CD4-positive, alpha-beta T cell treated with Interleukin-12 subunit alpha and Interleukin-12 subunit beta, for 1 hour (primary cell): ENCODE results near the gene METTL1.

ENCODE experiments used
- DNase-seq: peaks from one replicate; pipeline ENCODE4 v3.0.0-alpha.2; 2020

Gene METTL1

DNA sequence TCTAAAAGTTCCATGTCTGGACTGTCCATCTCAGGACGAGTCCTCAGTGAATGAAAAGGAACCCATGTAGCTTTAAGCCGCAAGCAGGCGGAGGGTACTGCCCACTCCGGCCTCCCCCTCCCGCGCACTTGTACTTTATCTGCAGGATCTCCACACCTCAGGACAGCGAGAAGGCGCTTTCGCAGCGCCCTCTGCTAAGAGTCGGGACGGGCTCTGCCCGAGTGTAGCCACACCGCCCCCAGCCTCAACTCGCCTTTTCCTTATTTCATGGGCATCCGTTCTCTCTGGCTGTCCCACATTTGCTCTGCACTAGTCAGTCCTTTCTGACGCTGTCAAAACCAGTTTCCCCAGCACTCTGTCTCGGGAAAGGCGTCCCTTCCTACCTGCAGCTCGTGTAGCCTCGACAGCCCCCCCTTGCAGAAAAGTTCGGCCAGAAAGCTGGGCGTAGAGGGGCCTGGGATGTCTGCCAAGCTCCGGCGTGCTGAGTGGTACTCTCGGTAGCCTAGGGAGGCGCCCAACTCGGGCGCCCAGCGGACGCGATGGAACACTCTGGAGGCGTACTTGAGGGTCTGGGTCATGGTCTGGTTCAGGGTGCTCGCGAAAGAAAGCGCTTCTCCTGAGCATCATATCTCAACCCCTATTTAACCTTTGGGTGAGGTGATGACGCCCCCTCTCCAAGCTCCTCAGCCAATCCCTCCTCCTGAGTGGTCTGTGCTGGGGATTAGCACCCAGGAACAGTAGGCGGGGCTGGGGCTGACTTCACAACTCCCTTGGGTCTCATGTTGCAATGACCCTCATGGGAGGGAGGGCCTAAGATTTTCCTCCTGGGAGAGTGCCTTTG, 5.2 kb downstream of the METTL1 start, which contains the start of gene CYP27B1:
Gene CYP27B1, minus strand, starts transcription at position 615 of the 841 bp plus-strand sequence. Its CDS starts 37 bp downstream, at position 578.
- no peak for DNase-seq

DNA sequence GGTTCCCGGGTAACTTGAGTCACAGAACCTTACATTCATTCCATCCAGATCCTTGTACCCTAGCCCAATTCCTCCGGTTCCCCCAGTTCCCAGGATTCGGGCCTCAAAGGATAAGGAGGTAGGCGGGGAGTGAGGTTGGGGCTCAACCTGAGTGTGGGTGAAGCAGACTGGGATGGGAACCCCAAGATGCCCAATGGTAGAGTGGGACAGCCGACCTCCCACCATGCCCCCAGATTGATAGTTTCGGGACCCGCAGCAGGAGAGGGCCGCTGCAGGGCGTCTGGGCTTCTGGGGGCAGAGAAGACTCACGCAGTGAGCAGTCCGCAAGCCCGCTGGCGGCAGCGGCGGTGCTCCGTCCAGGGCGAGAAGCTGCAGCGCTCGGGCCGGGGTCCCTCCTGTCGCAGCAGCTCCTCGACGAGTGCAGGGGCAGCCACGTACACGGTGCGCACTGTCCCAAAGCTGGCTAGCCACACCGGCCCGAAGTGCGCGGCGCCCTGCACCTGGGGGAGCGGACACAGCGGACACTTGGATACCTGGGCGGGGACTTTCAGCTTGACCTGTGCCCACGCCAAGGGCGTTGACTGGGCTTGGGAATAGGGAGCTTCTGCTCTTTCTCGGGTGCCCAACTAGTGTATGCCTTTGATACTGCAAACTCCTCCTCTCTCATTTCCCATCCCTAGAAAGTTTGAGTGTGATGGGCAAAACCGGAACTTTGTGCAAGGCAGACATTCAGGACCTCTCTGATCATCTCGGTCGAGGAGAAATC, 6.0 kb downstream of the METTL1 start:
- DNase-seq = no peak

DNA sequence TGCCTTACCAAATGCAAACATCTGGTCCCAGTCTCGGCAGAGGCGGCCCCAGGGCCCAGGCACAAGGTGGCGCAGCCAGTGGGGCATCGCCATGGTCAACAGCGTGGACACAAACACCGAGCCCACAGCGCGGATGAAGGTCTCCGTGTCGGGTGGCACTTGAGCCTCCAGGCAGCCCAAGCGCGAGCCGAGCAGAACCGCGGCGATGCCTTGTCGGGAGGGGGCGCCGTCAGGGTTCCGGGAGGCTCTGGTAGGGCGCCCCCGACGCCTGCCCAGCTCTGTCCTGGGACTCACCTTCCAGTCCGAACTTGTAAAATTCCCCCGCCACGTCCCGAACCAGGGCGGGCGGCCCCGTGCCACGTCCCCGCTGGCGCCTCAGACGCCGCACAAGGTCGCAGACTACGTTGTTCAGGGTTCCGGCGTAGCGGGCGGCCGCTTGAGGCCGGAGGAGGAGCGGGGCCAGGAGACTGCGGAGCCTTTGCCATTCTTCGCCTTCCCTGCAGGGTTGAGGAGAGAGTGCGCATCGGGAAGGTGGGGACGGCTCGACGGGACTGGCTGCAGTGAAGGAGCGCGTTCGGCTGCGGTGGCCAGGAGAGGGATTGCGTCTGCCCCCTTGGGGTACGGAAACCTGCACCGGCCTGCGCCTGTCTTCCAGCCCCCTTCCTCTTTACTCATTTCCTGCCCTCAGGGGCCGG, 6.8 kb downstream of the METTL1 start:
- peak; percentile 57 for DNase-seq

DNA sequence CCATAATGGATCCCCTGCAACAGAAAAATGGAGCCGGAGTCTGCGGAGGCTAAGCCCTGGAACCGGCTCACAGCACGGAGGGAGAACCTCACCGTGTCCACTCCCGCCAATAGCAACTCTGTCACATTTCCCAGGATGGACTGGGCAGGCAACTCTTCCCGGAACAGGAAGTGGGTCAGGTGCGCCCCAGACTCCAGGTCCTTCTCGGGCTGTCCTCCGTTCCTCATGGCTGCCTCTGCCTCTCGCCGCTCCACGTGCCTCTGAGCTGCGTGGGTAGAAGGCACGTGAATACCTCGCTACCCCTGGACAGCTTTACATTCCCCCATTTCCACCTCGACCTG, 7.3 kb downstream of the METTL1 start:
- no peak for DNase-seq

DNA sequence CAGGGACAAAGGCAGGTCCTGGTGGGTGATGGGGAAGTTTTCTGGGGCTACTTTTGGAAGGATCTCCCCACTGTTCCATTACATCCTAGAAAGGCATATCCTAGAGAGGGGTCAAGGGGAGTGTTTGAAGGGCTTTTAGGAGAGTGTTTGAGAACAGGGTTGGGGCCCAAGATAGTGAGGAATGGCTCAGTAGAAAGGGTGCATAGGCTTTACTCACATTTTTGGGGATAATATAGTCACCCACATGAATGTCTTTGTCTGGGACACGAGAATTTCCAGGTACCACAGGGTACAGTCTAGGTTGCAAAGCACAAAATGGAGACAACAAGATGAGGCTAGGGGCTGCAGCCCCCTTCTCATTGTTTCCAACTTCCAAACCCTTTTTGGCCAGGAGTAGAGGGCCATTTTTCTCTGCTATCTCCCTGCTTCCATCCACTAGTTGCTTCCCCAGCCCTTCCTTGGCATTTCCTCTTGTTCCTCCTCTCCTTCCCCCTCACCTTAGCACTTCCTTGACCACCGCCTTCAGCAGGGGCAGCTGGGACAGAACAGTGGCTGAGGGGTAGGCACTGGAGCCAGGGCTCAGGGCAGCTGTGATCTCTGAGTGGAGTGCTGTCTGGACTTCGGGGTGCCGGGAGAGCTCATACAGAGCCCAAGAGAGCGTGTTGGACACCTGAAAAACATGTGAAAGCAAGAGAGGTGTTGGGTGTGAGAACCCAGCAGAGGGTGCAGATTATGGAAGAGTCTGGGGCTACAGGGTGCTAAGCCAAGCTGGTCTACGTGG, 7.8 kb downstream of the METTL1 start:
- DNase-seq = no peak

DNA sequence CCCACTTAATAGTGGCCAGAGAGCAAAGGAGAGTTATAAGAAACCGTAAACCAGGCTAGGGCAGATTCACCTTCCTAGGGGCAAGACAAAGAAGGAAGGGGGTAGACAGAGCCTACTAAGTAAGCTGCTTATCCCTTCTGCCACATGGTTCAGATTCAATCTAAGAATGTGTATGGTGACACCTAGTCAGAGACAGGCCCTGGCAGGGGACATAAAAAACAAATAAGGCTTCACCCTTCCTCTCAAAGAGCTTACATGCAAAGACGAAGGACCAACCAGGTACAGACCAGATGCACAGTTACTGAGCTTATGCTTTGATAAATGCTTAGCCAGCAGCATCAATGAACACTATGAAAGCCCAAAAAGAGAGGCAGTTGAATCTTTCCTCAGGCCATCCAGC, 9.4 kb downstream of the METTL1 start:
- DNase-seq = no peak

DNA sequence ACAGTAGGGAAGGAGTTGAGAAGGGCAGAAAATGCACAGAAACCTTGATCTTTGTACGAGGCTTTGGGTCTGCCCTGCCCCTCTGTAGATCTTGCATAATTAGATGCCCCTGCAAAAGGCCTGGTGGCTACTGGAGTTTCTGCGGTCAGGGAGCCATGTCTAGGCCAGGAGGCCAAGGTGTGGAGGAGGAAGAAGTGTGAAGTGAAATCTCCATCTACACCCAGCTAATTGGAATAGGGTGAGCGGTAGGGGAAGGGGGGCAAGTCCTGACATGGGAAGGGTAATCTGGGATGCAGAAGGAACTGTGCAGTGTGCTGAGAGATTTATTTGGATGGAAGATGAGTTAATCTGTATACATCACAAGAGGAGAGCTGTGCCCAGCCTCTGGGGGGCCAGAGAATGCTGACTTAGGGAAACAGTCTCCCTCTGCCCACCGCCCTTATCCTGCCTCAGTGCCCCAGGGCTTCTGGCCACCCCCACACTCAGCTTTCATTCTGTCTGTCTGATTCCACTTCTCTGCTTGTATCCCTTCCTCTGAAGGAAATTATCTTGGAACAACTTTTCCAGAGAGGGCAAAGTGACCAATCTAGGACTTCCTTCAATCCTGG, 10.4 kb downstream of the METTL1 start:
- DNase-seq = no peak

DNA sequence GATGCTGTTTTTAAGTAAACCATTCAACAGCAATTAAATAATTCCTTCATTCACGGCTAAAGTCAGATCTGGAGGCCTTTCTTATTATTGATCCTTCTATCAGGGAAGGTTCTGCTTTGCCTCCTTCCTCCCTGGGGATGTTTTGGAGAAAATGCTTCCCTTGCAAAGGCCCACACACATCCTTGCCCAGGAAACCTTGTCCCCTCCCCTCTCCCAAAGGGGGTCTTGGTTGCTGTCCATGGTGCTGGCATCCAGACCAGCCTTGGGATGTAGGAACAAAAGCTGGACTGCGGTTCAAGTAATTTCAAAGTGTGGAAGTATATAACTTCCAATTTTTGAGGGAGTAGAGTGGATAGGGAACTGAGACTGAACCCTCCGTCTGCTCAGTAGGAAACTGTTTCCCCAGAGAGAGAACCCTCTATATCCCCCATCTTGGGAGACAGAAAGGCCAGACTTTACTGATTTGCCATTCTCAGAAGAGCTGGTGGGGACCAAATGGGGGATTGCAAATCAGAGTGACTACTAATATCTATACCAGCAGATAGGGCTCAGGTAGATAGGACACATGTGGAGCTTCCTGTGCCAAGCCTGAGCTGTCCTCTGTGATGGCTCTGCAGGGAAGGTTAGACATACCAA, 11.4 kb downstream of the METTL1 start:
- no peak for DNase-seq

DNA sequence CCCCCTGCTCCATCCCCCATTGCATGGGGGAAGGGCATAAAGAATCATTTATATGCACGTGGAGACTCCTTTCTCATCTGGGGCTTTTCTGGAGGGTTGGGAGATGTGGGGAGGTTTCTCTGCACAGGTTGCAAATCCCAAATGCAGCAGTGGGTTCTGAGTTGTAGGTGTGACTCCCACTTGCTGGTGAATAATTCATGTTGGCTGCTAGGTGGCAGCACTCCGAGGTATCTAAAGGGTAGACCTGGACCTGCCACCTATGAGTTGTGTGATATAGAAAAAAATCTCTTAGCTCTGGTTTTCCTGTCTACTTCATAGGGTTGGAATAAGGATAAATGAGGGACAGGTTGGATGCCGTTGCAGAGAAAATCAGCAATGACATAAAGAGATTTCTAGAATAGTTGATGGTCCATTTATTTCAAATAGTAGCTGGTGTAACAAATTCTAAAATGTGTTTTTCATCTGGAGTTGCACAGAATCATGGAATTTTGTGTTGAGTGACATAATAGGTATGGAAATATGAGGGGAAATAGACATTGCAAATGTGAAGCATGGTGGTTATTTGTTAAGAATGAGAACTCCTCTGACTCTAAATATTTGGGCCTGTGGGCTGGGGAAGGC, 12.4 kb downstream of the METTL1 start:
- peak; percentile 69 for DNase-seq

DNA sequence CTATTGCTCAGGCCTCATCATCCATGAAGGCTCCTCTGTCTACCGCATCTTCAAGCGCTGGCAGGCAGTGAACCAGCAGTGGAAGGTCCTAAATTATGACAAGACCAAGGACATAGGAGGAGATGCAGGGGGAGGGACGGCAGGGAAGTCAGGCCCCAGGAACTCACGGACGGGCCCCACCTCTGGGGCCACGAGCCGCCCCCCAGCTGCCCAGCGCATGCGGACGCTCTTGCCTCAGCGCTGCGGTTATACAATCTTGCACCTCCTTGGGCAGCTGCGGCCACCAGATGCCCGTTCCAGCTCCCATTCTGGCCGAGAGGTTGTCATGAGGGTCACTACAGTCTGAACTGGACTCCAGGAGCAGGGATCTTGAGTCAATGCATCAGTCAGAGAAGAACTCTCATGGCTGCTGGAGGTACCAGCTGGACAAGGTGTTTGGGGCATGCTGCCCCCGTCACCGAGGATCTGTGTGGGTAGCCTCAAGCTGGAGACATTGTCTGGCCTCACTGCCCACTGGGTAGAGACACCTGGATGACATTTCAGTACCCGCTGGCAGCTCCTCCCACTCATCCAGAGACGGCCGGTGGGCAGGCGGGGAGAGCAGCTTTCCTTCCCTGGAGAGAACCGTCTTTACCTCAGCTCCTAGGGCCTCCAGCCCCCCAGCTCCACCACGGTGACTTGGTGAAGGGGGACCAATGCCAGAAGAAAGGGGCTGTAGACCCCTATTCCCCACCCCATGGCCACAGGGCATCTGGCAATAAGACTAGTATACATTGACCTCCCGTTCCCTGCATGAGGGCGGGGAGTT, 13.1 kb downstream of the METTL1 start:
- no peak for DNase-seq

DNA sequence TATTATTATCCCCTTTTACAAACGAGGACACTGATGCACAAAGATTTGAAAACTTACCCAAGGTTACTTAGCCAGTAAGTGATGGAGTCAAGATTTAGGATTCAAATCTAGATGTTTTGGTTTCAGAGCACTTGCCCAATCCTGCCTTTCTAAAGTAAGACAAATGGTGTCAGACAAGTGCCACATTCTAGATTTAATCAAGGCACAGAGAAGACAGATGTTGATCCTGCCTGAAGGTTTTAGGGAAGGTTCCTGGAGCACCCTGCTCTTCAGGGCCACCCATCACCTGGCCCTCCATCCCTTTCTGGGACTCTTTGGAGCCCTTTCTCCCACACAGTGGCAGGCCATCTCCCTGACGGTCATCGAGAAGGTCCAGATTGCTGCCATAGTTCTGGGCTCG, 14.1 kb downstream of the METTL1 start:
- DNase-seq = no peak

DNA sequence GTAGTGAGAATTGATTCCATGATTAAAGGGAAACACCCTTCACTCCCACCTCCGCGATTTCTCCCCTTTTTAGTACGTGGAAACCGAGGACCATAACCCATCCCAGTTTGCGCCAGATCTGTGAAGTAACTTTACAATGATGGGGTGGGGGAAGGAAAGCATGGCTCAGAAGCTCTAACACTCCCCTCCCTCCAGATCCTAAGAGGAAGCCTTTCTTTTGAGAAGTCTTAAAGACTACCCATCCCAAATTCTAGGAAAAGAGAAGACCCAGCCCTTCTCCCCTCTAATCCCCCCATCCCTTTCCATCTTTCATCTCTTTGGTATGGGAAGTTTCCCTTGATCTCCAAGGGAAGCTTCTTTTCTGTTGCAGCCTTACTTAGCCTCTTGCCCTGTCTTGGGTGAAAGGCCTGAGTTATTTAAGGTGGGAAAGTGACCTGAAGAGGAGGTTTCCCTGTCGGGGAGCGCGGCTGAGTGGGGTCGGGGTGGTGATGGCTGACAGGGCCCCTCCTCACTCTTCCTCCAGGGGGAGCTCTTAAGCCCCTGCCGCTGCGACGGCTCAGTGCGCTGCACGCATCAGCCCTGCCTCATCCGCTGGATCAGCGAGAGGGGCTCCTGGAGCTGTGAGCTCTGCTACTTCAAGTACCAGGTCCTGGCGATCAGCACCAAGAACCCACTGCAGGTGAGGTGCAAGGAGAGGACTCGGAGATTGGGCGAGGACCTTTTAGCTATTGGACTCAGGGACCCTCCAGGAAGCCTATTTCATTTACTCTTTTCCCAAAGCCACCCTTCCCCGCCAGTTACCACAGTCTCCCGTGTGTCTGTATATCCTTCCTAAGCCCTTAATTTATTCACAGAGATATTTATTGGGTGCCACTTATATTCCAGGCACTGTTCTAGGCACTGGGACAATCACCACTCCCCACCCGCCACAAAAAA, 15.2 kb downstream of the METTL1 start:
- peak; percentile 80 for DNase-seq

DNA sequence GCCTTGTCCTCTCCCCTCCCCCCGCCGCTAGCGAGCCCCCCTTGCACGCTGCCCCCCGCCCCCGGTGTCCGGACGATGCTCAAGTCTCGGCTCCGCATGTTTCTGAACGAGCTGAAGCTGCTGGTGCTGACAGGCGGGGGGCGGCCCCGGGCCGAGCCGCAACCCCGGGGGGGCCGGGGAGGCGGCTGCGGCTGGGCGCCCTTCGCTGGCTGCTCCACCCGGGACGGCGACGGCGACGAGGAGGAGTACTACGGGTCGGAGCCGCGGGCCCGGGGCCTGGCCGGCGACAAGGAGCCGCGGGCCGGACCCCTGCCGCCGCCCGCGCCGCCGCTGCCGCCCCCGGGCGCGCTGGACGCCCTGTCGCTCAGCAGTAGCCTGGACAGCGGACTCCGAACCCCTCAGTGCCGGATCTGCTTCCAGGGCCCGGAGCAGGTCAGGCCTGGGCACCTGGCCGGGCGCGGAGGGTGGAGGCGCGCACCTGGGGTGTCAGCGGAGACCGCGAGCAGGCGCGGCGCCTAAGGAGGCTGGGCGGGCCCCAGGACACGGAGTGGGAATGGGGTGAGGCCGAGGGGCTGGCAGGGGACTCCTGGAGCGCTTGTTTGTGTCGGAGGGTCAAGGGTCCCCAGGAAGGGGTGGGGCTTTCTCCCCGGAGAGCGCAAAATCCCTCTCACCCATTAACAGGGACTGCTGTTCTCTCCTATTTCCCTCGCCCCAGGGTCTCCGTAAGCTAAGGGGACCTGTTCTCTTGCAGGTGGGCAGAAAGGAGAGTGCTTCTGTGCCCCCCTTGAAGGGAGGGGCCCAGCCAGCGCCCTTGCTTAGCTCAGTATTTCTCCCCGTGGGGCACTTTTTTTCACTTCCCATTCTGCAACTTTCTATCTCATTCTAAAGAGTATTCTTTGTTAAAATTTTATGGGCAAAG, 16.2 kb downstream of the METTL1 start:
- DNase-seq = peak; percentile 61

DNA sequence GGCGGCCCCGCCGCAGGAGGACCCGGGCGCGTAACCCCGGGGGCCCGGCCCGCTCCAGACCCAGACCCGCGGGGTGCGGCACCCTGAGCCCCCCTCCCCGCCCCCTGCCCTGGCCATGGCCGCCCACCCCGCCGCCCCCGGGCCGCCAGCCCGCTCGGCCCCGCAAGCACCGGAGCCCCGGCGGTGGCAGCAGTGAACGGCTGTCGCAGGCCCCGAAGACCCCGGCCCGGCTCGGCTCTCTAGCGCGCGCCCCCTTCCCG, 16.8 kb downstream of the METTL1 start:
- no peak for DNase-seq

DNA sequence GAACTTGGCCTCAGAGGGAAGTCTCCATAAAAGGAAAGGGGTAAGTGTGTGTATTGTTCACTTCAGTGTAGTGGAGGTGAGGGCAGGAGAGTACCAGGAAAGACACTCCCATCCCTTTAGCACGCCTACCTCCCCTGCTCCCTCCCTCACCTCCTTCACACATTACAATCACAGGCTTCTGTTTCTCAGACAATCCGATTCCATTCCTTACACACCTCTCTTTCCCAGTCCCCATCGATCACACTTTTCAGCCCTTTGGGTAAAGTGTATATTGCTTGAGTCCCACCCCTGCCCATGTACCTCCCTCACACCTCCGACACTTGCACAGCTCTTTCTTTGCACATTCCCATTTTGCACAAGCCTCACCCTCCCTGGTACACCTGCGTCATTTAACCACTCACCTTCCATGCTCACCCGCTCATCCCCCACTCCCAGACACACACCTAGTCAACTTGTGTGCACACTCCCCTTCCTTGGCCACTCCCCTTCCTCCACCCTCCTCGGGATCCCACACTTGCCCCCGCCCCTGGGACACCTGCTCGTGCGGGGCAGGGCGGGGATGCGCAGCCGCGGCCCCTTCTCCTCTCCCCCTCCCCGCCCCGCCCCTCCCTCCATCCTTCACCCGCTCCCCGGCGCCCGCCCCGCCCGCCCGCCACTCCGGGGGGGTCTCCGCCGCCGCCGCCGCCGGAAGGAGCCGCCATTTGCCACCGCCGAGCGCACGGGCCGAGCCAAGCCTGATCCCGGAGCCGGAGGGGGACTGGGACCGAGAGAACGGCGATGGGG, 17.3 kb downstream of the METTL1 start, which contains the start of gene MARCHF9:
Gene MARCHF9, plus strand, starts transcription at position 693 of the 783 bp plus-strand sequence. CDS start 426 bp downstream, outside the sequence.
- peak; percentile 93 for DNase-seq

DNA sequence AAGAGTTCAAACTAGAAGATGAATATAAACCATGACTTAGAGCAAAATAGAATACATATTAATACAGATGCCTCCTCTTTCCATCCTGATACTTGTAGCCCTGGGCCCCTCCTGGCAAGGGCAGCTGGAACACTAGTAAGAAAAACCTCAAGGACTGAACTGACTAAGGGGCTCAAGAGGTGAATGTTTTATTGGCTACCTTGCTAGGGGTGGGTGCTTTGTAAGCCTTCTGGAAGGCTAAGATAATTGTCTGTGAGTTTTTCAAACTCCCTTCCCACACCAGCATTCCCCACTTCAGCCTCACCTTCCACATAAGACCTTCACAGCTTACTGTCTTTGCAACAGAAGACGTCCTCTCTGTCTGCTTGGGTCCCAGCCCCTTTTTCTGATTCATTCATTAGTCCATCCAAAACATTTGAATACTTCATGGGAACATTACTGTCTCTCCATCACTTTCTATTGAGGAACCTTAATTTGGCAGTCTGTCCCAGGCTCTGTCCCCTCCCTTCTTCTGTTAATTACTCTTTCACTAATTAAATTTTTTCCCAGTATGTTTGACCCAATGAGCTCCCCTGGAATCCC, 18.1 kb downstream of the METTL1 start:
- DNase-seq = no peak

DNA sequence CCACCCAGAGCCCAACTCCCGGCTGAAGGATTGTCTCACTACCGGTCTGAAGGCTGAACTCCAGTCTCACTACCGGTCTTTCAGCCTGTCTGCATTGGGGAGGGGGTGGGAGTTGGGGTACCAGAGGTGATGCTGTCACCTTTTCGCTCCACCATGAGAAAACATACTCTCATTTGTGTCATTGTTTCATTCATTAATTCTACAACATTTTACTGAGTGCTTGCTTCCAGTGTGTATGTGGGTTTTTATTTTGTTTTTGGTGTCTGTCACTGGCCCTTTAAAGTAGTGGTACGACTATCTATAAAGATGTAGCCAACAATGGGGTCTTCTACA, 19.3 kb downstream of the METTL1 start:
- no peak for DNase-seq
